ENCODE measurements around the gene CAPG.

GRCh38 chr2:85390941-85391669 lies 19.1 kb downstream of the CAPG start:
- TF ChIP-seq CTCF (IDR thresholded peaks at IDR 0.05) (peak; percentile 62 to 72 (median 64)), POLR2A (IDR thresholded peaks at IDR 0.05) (no peak), POLR2AphosphoS5 (IDR thresholded peaks at IDR 0.05) (no peak), EP300 (IDR thresholded peaks at IDR 0.05; ENCODE audit: low read depth) (no peak)

Measured in transverse colon (tissue), 4 donors.